Thyroid gland (tissue), 4 donors: ENCODE data around the gene VWA2.

ENCODE experiments used
- POLR2A ChIP-seq, 2 donors: fragments of 450-650 bp; IDR thresholded peaks; one replicate each; pipeline ENCODE4 v1.6.1; 2017; ENCODE audit warnings: antibody characterized with exemption in 2 of 2, mild to moderate bottlenecking in 2 of 2, moderate library complexity in 1 of 2
- TF ChIP-seq, protein P1 (sequence below), 6 experiments: fragments of 200-600 bp in 3 of 6; fragments of 450-650 bp in 3 of 6; sonication (generic) in 3 of 6; IDR thresholded peaks; one replicate each; pipeline ENCODE4 v1.5.1; 2016 to 2019; ENCODE audit warnings: antibody characterized with exemption in 6 of 6, mild to moderate bottlenecking in 2 of 6, inconsistent platforms in 1 of 6, moderate library complexity in 1 of 6

DNA sequence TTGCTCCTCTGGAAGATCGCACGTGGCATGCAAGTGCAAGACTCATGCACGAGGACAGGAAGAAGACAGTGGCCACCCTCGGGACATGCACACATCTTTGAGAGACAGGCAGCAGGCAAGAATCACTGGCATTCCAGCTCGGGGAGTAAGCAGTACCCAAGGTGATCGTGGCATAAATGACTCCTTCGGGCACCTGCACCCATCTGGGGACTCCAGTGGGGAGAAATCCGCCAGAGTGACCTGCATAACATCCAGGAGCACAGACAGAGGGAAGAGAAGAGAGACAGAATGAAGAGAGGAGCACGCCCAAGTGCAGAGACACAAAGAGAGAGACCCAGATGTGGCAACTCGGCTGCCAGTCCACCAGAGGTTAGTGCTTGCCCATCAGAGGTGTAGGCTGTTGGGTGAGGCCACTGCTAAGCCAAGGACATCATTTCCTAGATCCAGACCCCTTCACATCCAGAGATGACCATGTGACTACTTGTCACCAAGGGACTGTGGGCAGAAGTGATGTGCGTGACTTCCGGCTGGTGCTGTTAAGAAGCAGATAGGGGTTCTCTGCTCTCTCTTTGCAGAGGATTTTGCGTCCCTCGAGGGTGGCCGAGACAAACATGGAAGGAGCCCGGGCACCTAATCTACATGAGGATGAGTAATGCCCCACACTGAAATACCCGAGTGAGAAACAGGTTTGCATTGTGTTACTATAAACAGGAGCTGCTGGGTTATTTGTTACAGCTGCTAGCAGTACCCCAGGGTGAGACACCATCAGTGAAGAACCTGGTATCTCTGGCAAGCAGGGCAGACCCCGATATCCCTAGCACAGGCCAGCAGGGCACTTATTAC lies 80.6 kb downstream of the VWA2 start:
- TF ChIP-seq, protein P1, sequence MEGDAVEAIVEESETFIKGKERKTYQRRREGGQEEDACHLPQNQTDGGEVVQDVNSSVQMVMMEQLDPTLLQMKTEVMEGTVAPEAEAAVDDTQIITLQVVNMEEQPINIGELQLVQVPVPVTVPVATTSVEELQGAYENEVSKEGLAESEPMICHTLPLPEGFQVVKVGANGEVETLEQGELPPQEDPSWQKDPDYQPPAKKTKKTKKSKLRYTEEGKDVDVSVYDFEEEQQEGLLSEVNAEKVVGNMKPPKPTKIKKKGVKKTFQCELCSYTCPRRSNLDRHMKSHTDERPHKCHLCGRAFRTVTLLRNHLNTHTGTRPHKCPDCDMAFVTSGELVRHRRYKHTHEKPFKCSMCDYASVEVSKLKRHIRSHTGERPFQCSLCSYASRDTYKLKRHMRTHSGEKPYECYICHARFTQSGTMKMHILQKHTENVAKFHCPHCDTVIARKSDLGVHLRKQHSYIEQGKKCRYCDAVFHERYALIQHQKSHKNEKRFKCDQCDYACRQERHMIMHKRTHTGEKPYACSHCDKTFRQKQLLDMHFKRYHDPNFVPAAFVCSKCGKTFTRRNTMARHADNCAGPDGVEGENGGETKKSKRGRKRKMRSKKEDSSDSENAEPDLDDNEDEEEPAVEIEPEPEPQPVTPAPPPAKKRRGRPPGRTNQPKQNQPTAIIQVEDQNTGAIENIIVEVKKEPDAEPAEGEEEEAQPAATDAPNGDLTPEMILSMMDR (IDR thresholded peaks at IDR 0.05): no peak
- no peak for TF ChIP-seq POLR2A (IDR thresholded peaks at IDR 0.05)
